GM12878 (cell line): ENCODE measurements around the gene RHOT1.

Experiments
- POLR2AphosphoS2 ChIP-seq: IDR thresholded peaks from 2 replicates; pipeline ENCODE4 v1.6.1; 2011; ENCODE audit warnings: low read depth, mild to moderate bottlenecking, low read length, improper control_type of control experiment, moderate library complexity
- REST ChIP-seq: IDR thresholded peaks from 2 replicates; pipeline ENCODE4 v1.6.1; 2012; ENCODE audit warnings: mild to moderate bottlenecking, low read depth, low read length
- ZSCAN29 ChIP-seq: fragments of 450-650 bp; IDR thresholded peaks from 2 replicates; pipeline ENCODE4 v1.6.1; 2017; ENCODE audit warnings: mild to moderate bottlenecking, moderate library complexity

- no peak for TF ChIP-seq ZSCAN29
- TF ChIP-seq POLR2AphosphoS2 = no peak
- TF ChIP-seq REST = no peak
Observed at GRCh38 chr17:32253117-32253611, 110.9 kb downstream of the RHOT1 start.
